Liver (tissue), 3 donors: ENCODE results near the gene JAZF1.

Source experiments
- JUND ChIP-seq, 2 donors: IDR thresholded peaks; 2 replicates each; pipeline ENCODE4 v1.6.1; 2016; ENCODE audit warnings: antibody characterized with exemption in 2 of 2
- SP1 ChIP-seq: IDR thresholded peaks from 2 replicates; pipeline ENCODE4 v1.6.1; 2018; ENCODE audit warnings: antibody characterized with exemption, mild to moderate bottlenecking
- TAF1 ChIP-seq: conservative IDR thresholded peaks from 2 replicates; pipeline ENCODE4 v1.6.1; 2016; ENCODE audit warnings: antibody characterized with exemption, mild to moderate bottlenecking
- TF ChIP-seq, protein P1 (sequence below): fragments of 150-350 bp; IDR thresholded peaks from 2 replicates; pipeline ENCODE4 v1.5.1; 2017; ENCODE audit warnings: improper control_type of control experiment, low read depth, low read length; ENCODE audit not compliant: missing input control
- donor health status: healthy.
- donor health status: healthy.

DNA sequence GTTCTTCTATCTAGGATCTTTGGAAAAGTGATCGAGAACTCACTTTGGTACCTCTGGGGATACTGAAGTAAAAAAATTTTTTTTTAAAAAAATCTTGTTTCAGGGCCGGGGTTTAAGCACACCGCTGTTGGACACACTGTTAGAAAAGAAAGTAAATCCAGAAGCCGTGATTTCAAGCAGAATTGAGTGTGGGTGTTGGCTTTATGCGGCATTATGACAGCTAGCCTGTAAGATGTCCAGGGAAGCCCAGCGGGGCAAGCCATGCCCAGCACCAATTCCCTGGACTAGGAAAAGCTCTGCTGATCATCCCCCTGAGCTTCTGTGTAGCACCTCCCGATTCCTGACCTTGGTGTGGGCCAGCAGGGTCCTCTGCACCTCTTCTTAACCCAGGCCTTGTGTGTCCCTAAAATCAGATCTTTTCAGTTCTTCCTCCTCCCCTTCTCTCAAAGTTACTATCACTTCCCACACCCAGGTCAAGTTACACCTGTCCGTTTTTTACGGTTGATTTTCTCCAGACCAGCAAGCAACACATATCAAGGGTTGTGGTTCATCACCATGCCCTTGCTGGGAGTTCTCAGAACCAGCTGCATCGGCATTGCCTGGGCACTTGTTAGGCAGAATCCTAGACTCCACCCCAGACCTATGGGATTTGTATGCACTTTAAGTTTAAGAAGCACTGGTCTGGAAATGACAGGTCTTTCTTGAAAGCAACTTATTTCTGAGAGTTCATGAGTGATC, 235.4 kb downstream of the JAZF1 start:
- TF ChIP-seq, protein P1, sequence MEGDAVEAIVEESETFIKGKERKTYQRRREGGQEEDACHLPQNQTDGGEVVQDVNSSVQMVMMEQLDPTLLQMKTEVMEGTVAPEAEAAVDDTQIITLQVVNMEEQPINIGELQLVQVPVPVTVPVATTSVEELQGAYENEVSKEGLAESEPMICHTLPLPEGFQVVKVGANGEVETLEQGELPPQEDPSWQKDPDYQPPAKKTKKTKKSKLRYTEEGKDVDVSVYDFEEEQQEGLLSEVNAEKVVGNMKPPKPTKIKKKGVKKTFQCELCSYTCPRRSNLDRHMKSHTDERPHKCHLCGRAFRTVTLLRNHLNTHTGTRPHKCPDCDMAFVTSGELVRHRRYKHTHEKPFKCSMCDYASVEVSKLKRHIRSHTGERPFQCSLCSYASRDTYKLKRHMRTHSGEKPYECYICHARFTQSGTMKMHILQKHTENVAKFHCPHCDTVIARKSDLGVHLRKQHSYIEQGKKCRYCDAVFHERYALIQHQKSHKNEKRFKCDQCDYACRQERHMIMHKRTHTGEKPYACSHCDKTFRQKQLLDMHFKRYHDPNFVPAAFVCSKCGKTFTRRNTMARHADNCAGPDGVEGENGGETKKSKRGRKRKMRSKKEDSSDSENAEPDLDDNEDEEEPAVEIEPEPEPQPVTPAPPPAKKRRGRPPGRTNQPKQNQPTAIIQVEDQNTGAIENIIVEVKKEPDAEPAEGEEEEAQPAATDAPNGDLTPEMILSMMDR, result no peak
- TF ChIP-seq SP1 (no peak), TAF1 (no peak), JUND (IDR thresholded peaks at IDR 0.05) (no peak)
